ENCODE results near the gene PTPRG.

GRCh38 chr3:61608072-61608471 is 46.7 kb downstream of the PTPRG start:
- TF ChIP-seq CTCF (IDR thresholded peaks at IDR 0.05) (no peak), POLR2A (IDR thresholded peaks at IDR 0.05) (no peak), POLR2AphosphoS5 (IDR thresholded peaks at IDR 0.05) (no peak), EP300 (IDR thresholded peaks at IDR 0.05) (no peak)

Data from suprapubic skin (tissue), 4 donors.